ENCODE results near the gene NME1. TPM values are rescaled to one million over a fixed set of nuclear protein-coding genes. Genes with fewer than 3 reads are reported as not detected.

NME1 gene
- total RNA-seq, 1 experiment from 2014 or later = 238 TPM

DNA sequence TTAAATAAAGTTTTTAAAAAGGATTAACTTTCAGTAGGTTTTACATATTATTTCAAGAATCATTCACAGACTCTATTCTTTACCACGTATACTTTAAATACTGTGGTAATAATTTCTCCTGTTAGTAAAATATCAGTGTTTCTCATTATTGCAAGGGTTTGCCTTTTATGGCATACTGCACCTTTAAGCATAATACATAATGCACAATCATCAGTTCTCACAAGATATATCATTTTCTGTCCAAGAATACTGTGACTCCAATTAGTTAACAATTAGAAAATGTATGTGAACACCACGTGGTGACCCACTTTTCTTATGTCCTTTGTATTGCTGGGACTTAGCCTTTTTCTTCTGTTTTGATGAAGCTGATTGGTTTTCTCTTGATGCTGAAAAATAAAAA is 38.5 kb downstream of the NME1 start:
- POLR2A ChIA-PET = no interaction called here
- CTCF ChIA-PET = no interaction called here

More for the DNA sequence above, 38.5 kb downstream of the NME1 start:
- no peaks in the 10 kb centered on the region for H3K4me1 Mint-ChIP-seq
- no peaks in the 10 kb centered on the region for H3K27me3 Mint-ChIP-seq (ENCODE audit: low read depth)
- no peak overlapping the region for H3K4me3 Mint-ChIP-seq
- no peaks in the 10 kb centered on the region for H3K9me3 Mint-ChIP-seq
- DNase-seq (ENCODE audit: low spot score) (no peak), ATAC-seq (no peak)
- H3K27ac Mint-ChIP-seq = no peak overlapping the region
- TF ChIP-seq ZNF138 (CRISPR knock-in tag; conservative IDR thresholded peaks at IDR 0.05) (no peak), ZBTB43 (CRISPR knock-in tag; IDR thresholded peaks at IDR 0.05) (no peak), EMX1 (CRISPR knock-in tag; IDR thresholded peaks at IDR 0.05) (no peak), TEAD4 (CRISPR knock-in tag; IDR thresholded peaks at IDR 0.05) (no peak), ZNF121 (CRISPR knock-in tag; IDR thresholded peaks at IDR 0.05) (no peak), NFATC4 (CRISPR knock-in tag; IDR thresholded peaks at IDR 0.05) (no peak), ZNF423 (CRISPR knock-in tag; IDR thresholded peaks at IDR 0.05) (no peak), NFE2L1 (CRISPR knock-in tag; IDR thresholded peaks at IDR 0.05) (no peak), RELA (CRISPR knock-in tag; IDR thresholded peaks at IDR 0.05; ENCODE audit: borderline replicate concordance) (no peak), PREB (CRISPR knock-in tag; IDR thresholded peaks at IDR 0.05; ENCODE audit: borderline replicate concordance) (no peak), MLX (CRISPR knock-in tag; IDR thresholded peaks at IDR 0.05) (no peak), ZNF317 (CRISPR knock-in tag; IDR thresholded peaks at IDR 0.05; ENCODE audit: borderline replicate concordance, low read depth) (no peak), PRRX2 (CRISPR knock-in tag; IDR thresholded peaks at IDR 0.05) (no peak), GRHL2 (CRISPR knock-in tag; IDR thresholded peaks at IDR 0.05; ENCODE audit: insufficient replicate concordance, severe bottlenecking) (no peak), AR (CRISPR knock-in tag; IDR thresholded peaks at IDR 0.05) (no peak), FOXK1 (CRISPR knock-in tag; IDR thresholded peaks at IDR 0.05) (no peak), GABPB1 (CRISPR knock-in tag; IDR thresholded peaks at IDR 0.05) (no peak)
- TF ChIP-seq, protein P1, sequence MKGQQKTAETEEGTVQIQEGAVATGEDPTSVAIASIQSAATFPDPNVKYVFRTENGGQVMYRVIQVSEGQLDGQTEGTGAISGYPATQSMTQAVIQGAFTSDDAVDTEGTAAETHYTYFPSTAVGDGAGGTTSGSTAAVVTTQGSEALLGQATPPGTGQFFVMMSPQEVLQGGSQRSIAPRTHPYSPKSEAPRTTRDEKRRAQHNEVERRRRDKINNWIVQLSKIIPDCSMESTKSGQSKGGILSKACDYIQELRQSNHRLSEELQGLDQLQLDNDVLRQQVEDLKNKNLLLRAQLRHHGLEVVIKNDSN (CRISPR knock-in tag; IDR thresholded peaks at IDR 0.05) = no peak
- TF ChIP-seq, protein P2, sequence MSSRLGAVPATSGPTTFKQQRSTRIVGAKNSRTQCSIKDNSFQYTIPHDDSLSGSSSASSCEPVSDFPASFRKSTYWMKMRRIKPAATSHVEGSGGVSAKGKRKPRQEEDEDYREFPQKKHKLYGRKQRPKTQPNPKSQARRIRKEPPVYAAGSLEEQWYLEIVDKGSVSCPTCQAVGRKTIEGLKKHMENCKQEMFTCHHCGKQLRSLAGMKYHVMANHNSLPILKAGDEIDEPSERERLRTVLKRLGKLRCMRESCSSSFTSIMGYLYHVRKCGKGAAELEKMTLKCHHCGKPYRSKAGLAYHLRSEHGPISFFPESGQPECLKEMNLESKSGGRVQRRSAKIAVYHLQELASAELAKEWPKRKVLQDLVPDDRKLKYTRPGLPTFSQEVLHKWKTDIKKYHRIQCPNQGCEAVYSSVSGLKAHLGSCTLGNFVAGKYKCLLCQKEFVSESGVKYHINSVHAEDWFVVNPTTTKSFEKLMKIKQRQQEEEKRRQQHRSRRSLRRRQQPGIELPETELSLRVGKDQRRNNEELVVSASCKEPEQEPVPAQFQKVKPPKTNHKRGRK (CRISPR knock-in tag; IDR thresholded peaks at IDR 0.05; ENCODE audit: borderline replicate concordance) = no peak
- H3K36me3 Mint-ChIP-seq = peaks cover 55% of the 10 kb centered on the region

Data from WTC11 (cell line).